A549 (cell line): ENCODE results near the gene MORC3.

Experiments used
- CHD2 ChIP-seq: fragments of 150-350 bp; IDR thresholded peaks from 2 replicates; pipeline ENCODE4 v1.6.1; 2014; ENCODE audit warnings: low read length; ENCODE audit not compliant: partially characterized antibody
- EP300 ChIP-seq, 2 experiments: fragments of >200 bp; sonication (Bioruptor Twin); formaldehyde crosslinking; IDR thresholded peaks; 2 replicates in 1 of 2; 3 replicates in 1 of 2; pipeline ENCODE4 v1.6.1; 2016 to 2017
- FOSL2 ChIP-seq, 2 experiments: fragments of 450-650 bp in 1 of 2; fragments of >200 bp in 1 of 2; sonication (Bioruptor Twin) in 1 of 2; formaldehyde crosslinking; IDR thresholded peaks; 2 replicates each; pipeline versions ENCODE4 v1.5.0 to v1.6.1; 2016 to 2020; ENCODE audit warnings: mild to moderate bottlenecking in 1 of 2, moderate library complexity in 1 of 2
- MAFK ChIP-seq: fragments of 450-650 bp; IDR thresholded peaks from 2 replicates; pipeline ENCODE4 v1.6.1; 2014; ENCODE audit not compliant: partially characterized antibody
- PBX3 ChIP-seq: IDR thresholded peaks from 2 replicates; pipeline ENCODE4 v1.6.1; 2012
- POLR2A ChIP-seq: IDR thresholded peaks from 2 replicates; pipeline ENCODE4 v1.6.1; 2012; ENCODE audit warnings: mild to moderate bottlenecking, low read length
- TF ChIP-seq, protein P1 (sequence below): fragments of >200 bp; sonication (Bioruptor Twin); formaldehyde crosslinking; IDR thresholded peaks from 3 replicates; pipeline ENCODE4 v1.5.1; 2016

DNA sequence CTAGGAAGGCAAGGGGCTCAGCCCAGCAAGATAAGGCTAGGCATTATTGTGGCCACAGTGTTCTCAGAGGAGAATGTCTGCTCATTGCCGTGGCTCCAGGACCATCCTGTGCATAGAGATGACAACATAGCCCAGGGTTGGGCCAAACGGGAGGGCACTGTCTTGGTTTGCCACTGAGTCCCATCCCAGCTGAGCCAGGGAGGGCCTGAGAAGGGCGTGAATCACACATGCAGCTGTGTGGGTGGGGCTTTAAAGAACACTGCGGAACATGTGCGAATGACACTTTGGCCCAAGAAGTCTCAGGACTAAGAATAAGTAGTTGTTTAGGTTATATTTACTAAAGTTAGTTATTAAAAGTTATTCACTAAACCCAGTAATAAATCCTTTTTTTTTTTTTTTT lies 83.7 kb downstream of the MORC3 start:
- TF ChIP-seq, protein P1, sequence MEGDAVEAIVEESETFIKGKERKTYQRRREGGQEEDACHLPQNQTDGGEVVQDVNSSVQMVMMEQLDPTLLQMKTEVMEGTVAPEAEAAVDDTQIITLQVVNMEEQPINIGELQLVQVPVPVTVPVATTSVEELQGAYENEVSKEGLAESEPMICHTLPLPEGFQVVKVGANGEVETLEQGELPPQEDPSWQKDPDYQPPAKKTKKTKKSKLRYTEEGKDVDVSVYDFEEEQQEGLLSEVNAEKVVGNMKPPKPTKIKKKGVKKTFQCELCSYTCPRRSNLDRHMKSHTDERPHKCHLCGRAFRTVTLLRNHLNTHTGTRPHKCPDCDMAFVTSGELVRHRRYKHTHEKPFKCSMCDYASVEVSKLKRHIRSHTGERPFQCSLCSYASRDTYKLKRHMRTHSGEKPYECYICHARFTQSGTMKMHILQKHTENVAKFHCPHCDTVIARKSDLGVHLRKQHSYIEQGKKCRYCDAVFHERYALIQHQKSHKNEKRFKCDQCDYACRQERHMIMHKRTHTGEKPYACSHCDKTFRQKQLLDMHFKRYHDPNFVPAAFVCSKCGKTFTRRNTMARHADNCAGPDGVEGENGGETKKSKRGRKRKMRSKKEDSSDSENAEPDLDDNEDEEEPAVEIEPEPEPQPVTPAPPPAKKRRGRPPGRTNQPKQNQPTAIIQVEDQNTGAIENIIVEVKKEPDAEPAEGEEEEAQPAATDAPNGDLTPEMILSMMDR = no peak
- TF ChIP-seq MAFK = no peak
- TF ChIP-seq POLR2A = no peak
- TF ChIP-seq FOSL2 (IDR thresholded peaks at IDR 0.05) = no peak
- no peak for TF ChIP-seq FOSL2 (CRISPR knock-in tag; IDR thresholded peaks at IDR 0.05)
- TF ChIP-seq PBX3 = no peak
- TF ChIP-seq CHD2 = no peak
- TF ChIP-seq EP300 (IDR thresholded peaks at IDR 0.05) = no peak
